Brain microvascular endothelial cell (primary cell): ENCODE results near the gene KCNN3.

Experiments
- DNase-seq: peaks from one replicate; pipeline ENCODE4 v3.0.0-alpha.2; 2020
- H3K27ac ChIP-seq: fragments of 250-450 bp; sonication (Bioruptor Pico); 2 replicates; pipeline ENCODE4 v1.5.1; 2020; ENCODE audit warnings: mild to moderate bottlenecking, moderate library complexity
- H3K27me3 ChIP-seq: fragments of 250-450 bp; sonication (Bioruptor Pico); replicated peaks from 2 replicates; pipeline ENCODE4 v1.5.1; 2020; ENCODE audit warnings: mild to moderate bottlenecking
- H3K36me3 ChIP-seq: fragments of 250-450 bp; sonication (Bioruptor Pico); replicated peaks from 2 replicates; pipeline ENCODE4 v1.5.1; 2020; ENCODE audit warnings: mild to moderate bottlenecking
- H3K4me3 ChIP-seq: 2 replicates; pipeline ENCODE4 v1.5.1; 2011; ENCODE audit warnings: low read depth, mild to moderate bottlenecking, control low read depth, low read length, moderate library complexity
- in situ Hi-C: cut with HindIII; loops from 2 replicates; pipeline ENCODE4 v1.10.0; 2017; ENCODE audit warnings: low sequenced_read_pairs, low pct_ligation_motif_present
- TF ChIP-seq, protein P1 (sequence below): IDR thresholded peaks from 2 replicates; pipeline ENCODE4 v1.5.1; 2011; ENCODE audit warnings: low read depth, mild to moderate bottlenecking, moderate library complexity, low read length, control low read depth, inconsistent platforms; ENCODE audit errors: missing control alignments

Gene KCNN3

GRCh38 chr1:154765970-154766369 is 104.1 kb downstream of the KCNN3 start:
- in situ Hi-C loops = no loop called here
- H3K36me3 ChIP-seq = no peaks in the 10 kb centered on the region
- TF ChIP-seq, protein P1, sequence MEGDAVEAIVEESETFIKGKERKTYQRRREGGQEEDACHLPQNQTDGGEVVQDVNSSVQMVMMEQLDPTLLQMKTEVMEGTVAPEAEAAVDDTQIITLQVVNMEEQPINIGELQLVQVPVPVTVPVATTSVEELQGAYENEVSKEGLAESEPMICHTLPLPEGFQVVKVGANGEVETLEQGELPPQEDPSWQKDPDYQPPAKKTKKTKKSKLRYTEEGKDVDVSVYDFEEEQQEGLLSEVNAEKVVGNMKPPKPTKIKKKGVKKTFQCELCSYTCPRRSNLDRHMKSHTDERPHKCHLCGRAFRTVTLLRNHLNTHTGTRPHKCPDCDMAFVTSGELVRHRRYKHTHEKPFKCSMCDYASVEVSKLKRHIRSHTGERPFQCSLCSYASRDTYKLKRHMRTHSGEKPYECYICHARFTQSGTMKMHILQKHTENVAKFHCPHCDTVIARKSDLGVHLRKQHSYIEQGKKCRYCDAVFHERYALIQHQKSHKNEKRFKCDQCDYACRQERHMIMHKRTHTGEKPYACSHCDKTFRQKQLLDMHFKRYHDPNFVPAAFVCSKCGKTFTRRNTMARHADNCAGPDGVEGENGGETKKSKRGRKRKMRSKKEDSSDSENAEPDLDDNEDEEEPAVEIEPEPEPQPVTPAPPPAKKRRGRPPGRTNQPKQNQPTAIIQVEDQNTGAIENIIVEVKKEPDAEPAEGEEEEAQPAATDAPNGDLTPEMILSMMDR = peak; percentile 74

GRCh38 chr1:154764773-154765172 is 105.3 kb downstream of the KCNN3 start:
- no peak for DNase-seq
- Histone ChIP-seq H3K4me3 (no peak overlapping the region), H3K36me3 (no peaks in the 10 kb centered on the region), H3K27ac (no peak overlapping the region), H3K27me3 (peaks cover 13% of the 10 kb centered on the region)
- TF ChIP-seq, protein P1 = no peak
- in situ Hi-C loops = no loop called here

More at GRCh38 chr1:154765970-154766369, 104.1 kb downstream of the KCNN3 start:
- no peak overlapping the region for H3K4me3 ChIP-seq
- no peak overlapping the region for H3K27ac ChIP-seq
- DNase-seq = peak; percentile 29
- peaks cover 7% of the 10 kb centered on the region for H3K27me3 ChIP-seq

- no peak for DNase-seq
- peaks cover 13% of the 10 kb centered on the region for H3K27me3 ChIP-seq
- TF ChIP-seq, protein P1 = no peak
- in situ Hi-C loops = no loop called here
- no peak overlapping the region for H3K27ac ChIP-seq
- H3K36me3 ChIP-seq = no peaks in the 10 kb centered on the region
- H3K4me3 ChIP-seq = no peak overlapping the region
Observed at GRCh38 chr1:154764181-154764580, 105.9 kb downstream of the KCNN3 start.

GRCh38 chr1:154760469-154760933 is 109.6 kb downstream of the KCNN3 start:
- Histone ChIP-seq H3K27me3 (peaks cover 13% of the 10 kb centered on the region), H3K4me3 (peak overlapping the region; percentile 20), H3K36me3 (no peaks in the 10 kb centered on the region), H3K27ac (no peak overlapping the region)
- TF ChIP-seq, protein P1 = peak; percentile 65
- in situ Hi-C loops = no loop called here
- DNase-seq = no peak

DNA sequence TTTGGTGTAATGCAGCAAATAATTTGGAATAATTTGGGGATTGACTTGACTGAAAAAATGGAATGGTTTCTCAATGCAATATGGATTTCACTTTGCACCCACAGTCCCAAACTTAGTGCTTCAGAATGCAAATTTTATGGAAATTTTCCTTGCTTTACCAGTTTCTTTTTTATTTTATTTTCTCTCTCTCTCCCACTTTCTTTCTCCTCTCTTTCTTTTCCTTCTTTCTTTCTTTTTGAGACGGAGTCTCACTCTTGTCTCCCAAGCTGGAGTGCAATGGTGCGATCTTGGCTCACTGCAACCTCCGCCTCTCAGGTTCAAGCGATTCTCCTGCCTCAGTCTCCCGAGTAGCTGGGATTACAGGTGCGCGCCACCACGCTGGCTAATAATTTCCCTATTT is 110.3 kb downstream of the KCNN3 start:
- H3K36me3 ChIP-seq = no peaks in the 10 kb centered on the region
- DNase-seq = no peak
- TF ChIP-seq, protein P1 = no peak
- H3K27ac ChIP-seq = no peak overlapping the region
- no peak overlapping the region for H3K4me3 ChIP-seq
- H3K27me3 ChIP-seq = peaks cover 13% of the 10 kb centered on the region
- in situ Hi-C loops = no loop called here

GRCh38 chr1:154759196-154759595 is 110.9 kb downstream of the KCNN3 start:
- DNase-seq = no peak
- no peaks in the 10 kb centered on the region for H3K36me3 ChIP-seq
- H3K4me3 ChIP-seq = no peak overlapping the region
- peaks cover 12% of the 10 kb centered on the region for H3K27me3 ChIP-seq
- TF ChIP-seq, protein P1 = no peak
- in situ Hi-C loops = no loop called here
- H3K27ac ChIP-seq = no peak overlapping the region
